ENCODE results near the gene NCAM1.

GRCh38 chr11:113119966-113120736 is 158.9 kb downstream of the NCAM1 start:
- no peak for TF ChIP-seq POLR2A (IDR thresholded peaks at IDR 0.05)
- TF ChIP-seq, protein P1, sequence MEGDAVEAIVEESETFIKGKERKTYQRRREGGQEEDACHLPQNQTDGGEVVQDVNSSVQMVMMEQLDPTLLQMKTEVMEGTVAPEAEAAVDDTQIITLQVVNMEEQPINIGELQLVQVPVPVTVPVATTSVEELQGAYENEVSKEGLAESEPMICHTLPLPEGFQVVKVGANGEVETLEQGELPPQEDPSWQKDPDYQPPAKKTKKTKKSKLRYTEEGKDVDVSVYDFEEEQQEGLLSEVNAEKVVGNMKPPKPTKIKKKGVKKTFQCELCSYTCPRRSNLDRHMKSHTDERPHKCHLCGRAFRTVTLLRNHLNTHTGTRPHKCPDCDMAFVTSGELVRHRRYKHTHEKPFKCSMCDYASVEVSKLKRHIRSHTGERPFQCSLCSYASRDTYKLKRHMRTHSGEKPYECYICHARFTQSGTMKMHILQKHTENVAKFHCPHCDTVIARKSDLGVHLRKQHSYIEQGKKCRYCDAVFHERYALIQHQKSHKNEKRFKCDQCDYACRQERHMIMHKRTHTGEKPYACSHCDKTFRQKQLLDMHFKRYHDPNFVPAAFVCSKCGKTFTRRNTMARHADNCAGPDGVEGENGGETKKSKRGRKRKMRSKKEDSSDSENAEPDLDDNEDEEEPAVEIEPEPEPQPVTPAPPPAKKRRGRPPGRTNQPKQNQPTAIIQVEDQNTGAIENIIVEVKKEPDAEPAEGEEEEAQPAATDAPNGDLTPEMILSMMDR (IDR thresholded peaks at IDR 0.05): no peak
